OCI-LY7 (cell line): ENCODE data around the gene IFT81. TPM values are rescaled to one million over a fixed set of nuclear protein-coding genes. Genes with fewer than 3 reads are reported as not detected.

ENCODE experiments used
- BruUV-seq: library from RNA; stranded (reverse); fragments of 400-500 nt; replicated peaks from 2 replicates; lab custom pipeline; 2021; lab: Mats Ljungman, UMichigan
- CTCF ChIA-PET: fragments of 300-600 bp; sonication (Branson Sonifier 250); formaldehyde crosslinking; loops from one replicate; lab custom pipeline; 2022; ENCODE audit warnings: antibody characterized with exemption; ENCODE audit not compliant: unreplicated experiment; lab: Charles Lee
- POLR2A ChIA-PET: fragments of 300-600 bp; sonication (Branson Sonifier 250); formaldehyde crosslinking; loops from one replicate; lab custom pipeline; 2022; ENCODE audit warnings: antibody characterized with exemption; lab: Charles Lee
- DNase-seq: peaks from one replicate; pipeline ENCODE4 v3.0.0-alpha.2; 2015; ENCODE audit warnings: low spot score
- H2AFZ ChIP-seq: fragments of 200-600 bp; sonication (generic), shearing (Covaris generic); 2 replicates; pipeline ENCODE4 v1.6.1; 2014; ENCODE audit warnings: mild to moderate bottlenecking, antibody characterized with exemption, low read length, moderate library complexity
- H3K27ac ChIP-seq: fragments of 200-600 bp; sonication (generic); 2 replicates; pipeline ENCODE4 v1.5.1; 2014; ENCODE audit warnings: mixed run types, low read depth, mild to moderate bottlenecking, moderate library complexity, low read length, inconsistent platforms; ENCODE audit not compliant: poor library complexity, severe bottlenecking
- H3K36me3 ChIP-seq: fragments of 200-600 bp; sonication (generic); 2 replicates; pipeline ENCODE4 v1.6.1; 2014; ENCODE audit warnings: mild to moderate bottlenecking, antibody characterized with exemption, low read length, moderate library complexity, mixed read lengths; ENCODE audit not compliant: insufficient read depth
- H3K4me1 ChIP-seq: fragments of 200-600 bp; sonication (generic); 2 replicates; pipeline ENCODE4 v1.5.1; 2014; ENCODE audit warnings: mild to moderate bottlenecking, low read length; ENCODE audit not compliant: insufficient read depth, poor library complexity, severe bottlenecking
- H3K4me2 ChIP-seq: fragments of 200-600 bp; sonication (generic); 2 replicates; pipeline ENCODE4 v1.6.1; 2014; ENCODE audit warnings: mild to moderate bottlenecking, low read length
- H3K4me3 ChIP-seq: fragments of 200-600 bp; sonication (generic); 2 replicates; pipeline ENCODE4 v1.5.1; 2014; ENCODE audit warnings: mild to moderate bottlenecking, low read depth, low read length; ENCODE audit not compliant: poor library complexity, severe bottlenecking
- H3K79me2 ChIP-seq: fragments of 200-600 bp; sonication (generic); 2 replicates; pipeline ENCODE4 v1.6.1; 2016; ENCODE audit warnings: low read depth, mild to moderate bottlenecking, low read length, moderate library complexity, mixed read lengths; ENCODE audit not compliant: insufficient read depth
- H3K9me2 ChIP-seq: fragments of 200-600 bp; sonication (generic); 2 replicates; pipeline ENCODE4 v1.6.1; 2016; ENCODE audit warnings: mild to moderate bottlenecking, low read length, mixed read lengths; ENCODE audit not compliant: insufficient read depth
- H3K9me3 ChIP-seq: fragments of 200-600 bp; sonication (generic); 2 replicates; pipeline ENCODE4 v1.6.1; 2014; ENCODE audit warnings: mild to moderate bottlenecking, mixed run types, low read length, mixed read lengths
- H4K20me1 ChIP-seq: fragments of 200-600 bp; sonication (generic); 2 replicates; pipeline ENCODE4 v1.6.1; 2014; ENCODE audit warnings: mild to moderate bottlenecking, antibody characterized with exemption, low read length, moderate library complexity, mixed read lengths; ENCODE audit not compliant: insufficient read depth
- EZH2phosphoT487 ChIP-seq: fragments of 200-600 bp; sonication (generic); IDR thresholded peaks from 2 replicates; pipeline ENCODE4 v1.6.1; 2018; ENCODE audit warnings: low read depth, borderline replicate concordance, mild to moderate bottlenecking, mixed run types, antibody characterized with exemption, low read length, moderate library complexity, mixed read lengths
- intact Hi-C: fragments of 100-400 bp; cut with micrococcal nuclease; formaldehyde crosslinking; loops from one replicate; pipeline ENCODE4 v1.10.0; 2022; ENCODE audit not compliant: unreplicated experiment
- total RNA-seq, 2 experiments: library from RNA; depleted of rRNA in 1 of 2; stranded (reverse); fragments of >200 nt in 1 of 2; shearing (Covaris generic) in 1 of 2; gene quantifications; 2 replicates each; pipeline ENCODE4 v1.2.3, GENCODE V29; 2014 to 2022
- TF ChIP-seq, protein P1 (sequence below): fragments of 200-600 bp; sonication (generic); conservative IDR thresholded peaks from 2 replicates; pipeline ENCODE4 v1.5.1; 2014; ENCODE audit warnings: mild to moderate bottlenecking, antibody characterized with exemption, low read length, moderate library complexity, mixed read lengths

Gene IFT81
- total RNA-seq, 2 experiments from 2014 or later, result 5.6 to 9.8 TPM

DNA sequence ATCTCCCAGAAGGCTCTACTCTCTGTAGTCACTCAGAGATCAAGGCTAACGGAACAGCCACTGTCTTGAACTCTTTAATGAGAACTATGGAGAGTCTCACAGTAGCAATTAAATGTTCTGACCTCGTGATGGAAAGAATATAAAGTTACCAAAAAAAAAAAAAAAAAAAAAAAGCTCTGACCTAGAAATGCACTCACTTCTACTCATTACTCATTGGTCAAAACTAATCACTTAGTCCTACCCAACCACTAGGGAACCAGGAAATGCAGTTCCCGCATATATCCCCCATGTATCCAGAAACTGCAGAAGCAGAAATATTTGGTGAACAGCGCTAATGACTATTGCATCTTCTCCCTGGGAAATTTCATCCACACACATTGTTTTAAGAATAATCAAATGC is 46.4 kb upstream of the IFT81 start:
- TF ChIP-seq, protein P1, sequence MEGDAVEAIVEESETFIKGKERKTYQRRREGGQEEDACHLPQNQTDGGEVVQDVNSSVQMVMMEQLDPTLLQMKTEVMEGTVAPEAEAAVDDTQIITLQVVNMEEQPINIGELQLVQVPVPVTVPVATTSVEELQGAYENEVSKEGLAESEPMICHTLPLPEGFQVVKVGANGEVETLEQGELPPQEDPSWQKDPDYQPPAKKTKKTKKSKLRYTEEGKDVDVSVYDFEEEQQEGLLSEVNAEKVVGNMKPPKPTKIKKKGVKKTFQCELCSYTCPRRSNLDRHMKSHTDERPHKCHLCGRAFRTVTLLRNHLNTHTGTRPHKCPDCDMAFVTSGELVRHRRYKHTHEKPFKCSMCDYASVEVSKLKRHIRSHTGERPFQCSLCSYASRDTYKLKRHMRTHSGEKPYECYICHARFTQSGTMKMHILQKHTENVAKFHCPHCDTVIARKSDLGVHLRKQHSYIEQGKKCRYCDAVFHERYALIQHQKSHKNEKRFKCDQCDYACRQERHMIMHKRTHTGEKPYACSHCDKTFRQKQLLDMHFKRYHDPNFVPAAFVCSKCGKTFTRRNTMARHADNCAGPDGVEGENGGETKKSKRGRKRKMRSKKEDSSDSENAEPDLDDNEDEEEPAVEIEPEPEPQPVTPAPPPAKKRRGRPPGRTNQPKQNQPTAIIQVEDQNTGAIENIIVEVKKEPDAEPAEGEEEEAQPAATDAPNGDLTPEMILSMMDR, result no peak
- TF ChIP-seq EZH2phosphoT487, result no peak
- Histone ChIP-seq H3K27ac (no peak overlapping the region), H3K36me3 (no peaks in the 10 kb centered on the region), H2AFZ (no peak overlapping the region), H3K9me3 (no peaks in the 10 kb centered on the region), H3K4me2 (no peak overlapping the region), H3K4me1 (peaks cover 31% of the 10 kb centered on the region), H3K4me3 (no peak overlapping the region), H4K20me1 (no peaks in the 10 kb centered on the region), H3K9me2 (no peaks in the 10 kb centered on the region), H3K79me2 (no peaks in the 10 kb centered on the region)
- ChIA-PET CTCF (no interaction called here), POLR2A (interaction anchor here (0.5 kb wide), 1 partner anchor 43 kb away, joined by 3 read pairs; no protein-coding TSS in a partner anchor)
- intact Hi-C loops, result no loop called here
- DNase-seq, result no peak
- no TSS peak for BruUV-seq

GRCh38 chr12:110079477-110080400 is 44.4 kb upstream of the IFT81 start:
- no TSS peak for BruUV-seq
- Histone ChIP-seq H3K9me2 (no peaks in the 10 kb centered on the region), H3K4me2 (peak overlapping the region; percentile 67), H3K4me3 (peak overlapping the region; percentile 50), H3K36me3 (no peaks in the 10 kb centered on the region), H2AFZ (peak overlapping the region; percentile 99), H3K4me1 (peaks cover 16% of the 10 kb centered on the region), H4K20me1 (no peaks in the 10 kb centered on the region), H3K9me3 (no peaks in the 10 kb centered on the region), H3K27ac (peak overlapping the region; percentile 61), H3K79me2 (no peaks in the 10 kb centered on the region)
- TF ChIP-seq, protein P1, result no peak
- no peak for TF ChIP-seq EZH2phosphoT487
- intact Hi-C loops, result no loop called here
- ChIA-PET POLR2A (interaction anchor here (1.0 kb wide), 2 partner anchors 12 to 28 kb away, joined by 3 to 5 read pairs; no protein-coding TSS in a partner anchor), CTCF (no interaction called here)
- DNase-seq, result peak; percentile 81

GRCh38 chr12:110080410-110080809 is 43.7 kb upstream of the IFT81 start:
- TF ChIP-seq, protein P1, result no peak
- no peak overlapping the region for H3K27ac ChIP-seq
- H3K4me2 ChIP-seq, result peak overlapping the region; percentile 67; the same call in 1 of the 2 replicates
- no peaks in the 10 kb centered on the region for H4K20me1 ChIP-seq
- ChIA-PET CTCF (no interaction called here), POLR2A (interaction anchor here (0.7 to 1.0 kb wide), 2 partner anchors 11 to 28 kb away, joined by 3 read pairs; no protein-coding TSS in a partner anchor)
- H3K9me2 ChIP-seq, result no peaks in the 10 kb centered on the region
- no peaks in the 10 kb centered on the region for H3K9me3 ChIP-seq
- no peak overlapping the region; the same call in 1 of the 2 replicates for H2AFZ ChIP-seq
- H3K36me3 ChIP-seq, result no peaks in the 10 kb centered on the region
- no peaks in the 10 kb centered on the region for H3K79me2 ChIP-seq
- H3K4me3 ChIP-seq, result no peak overlapping the region
- no TSS peak for BruUV-seq
- H3K4me1 ChIP-seq, result peaks cover 16% of the 10 kb centered on the region
- intact Hi-C loops, result no loop called here
- no peak for DNase-seq
